ENCODE measurements around the gene IGF1R. TPM values are rescaled to one million over a fixed set of nuclear protein-coding genes. Genes with fewer than 3 reads are reported as not detected.

The IGF1R gene
- total and polyA plus RNA-seq, 2 of the 13 experiments (the other 11 are each of a cell fraction or from before 2014, with no cell fraction given), result 15.9 to 18.4 TPM

- TF ChIP-seq PRDM15 (CRISPR knock-in tag; IDR thresholded peaks at IDR 0.05) (no peak), HNRNPL (IDR thresholded peaks at IDR 0.05; ENCODE audit: low read depth, low read length) (peak; percentile 60; the same call in 1 of the 2 replicates), PBX2 (CRISPR knock-in tag; IDR thresholded peaks at IDR 0.05) (no peak), SP5 (CRISPR knock-in tag; IDR thresholded peaks at IDR 0.05; ENCODE audit: borderline replicate concordance, low read depth) (no peak), ZBTB10 (CRISPR knock-in tag; IDR thresholded peaks at IDR 0.05; ENCODE audit: borderline replicate concordance) (peak; percentile 97; the same call in 1 of the 2 replicates), SNRNP70 (IDR thresholded peaks at IDR 0.05; ENCODE audit: low read depth, low read length) (no peak), HNF4A (CRISPR knock-in tag; IDR thresholded peaks at IDR 0.05) (peak; percentile 80), HOMEZ (CRISPR knock-in tag; IDR thresholded peaks at IDR 0.05; ENCODE audit: low read depth) (peak; percentile 47; the same call in 1 of the 2 replicates), TAF1 (CRISPR knock-in tag; IDR thresholded peaks at IDR 0.05) (no peak), SIX4 (CRISPR knock-in tag; IDR thresholded peaks at IDR 0.05) (no peak), FOXP1 (IDR thresholded peaks at IDR 0.05) (no peak), FOXP1 (CRISPR knock-in tag; IDR thresholded peaks at IDR 0.05) (peak; percentile 30; the same call in 1 of the 2 replicates), ARID5B (CRISPR knock-in tag; IDR thresholded peaks at IDR 0.05) (peak; percentile 53), ZNF75D (CRISPR knock-in tag; IDR thresholded peaks at IDR 0.05; ENCODE audit: borderline replicate concordance) (no peak), JDP2 (CRISPR knock-in tag; IDR thresholded peaks at IDR 0.05; ENCODE audit: borderline replicate concordance) (no peak), AGO2 (optimal IDR thresholded peaks at IDR 0.05; ENCODE audit: low read depth, low read length) (no peak), GABPB1 (CRISPR knock-in tag; IDR thresholded peaks at IDR 0.05) (0 out of 2 replicates have a peak, but pooled peaks have one; percentile 30), RARA (CRISPR knock-in tag; IDR thresholded peaks at IDR 0.05) (peak; percentile 32; the same call in 1 of the 2 replicates)
Observed at GRCh38 chr15:98663606-98664005, 15.3 kb downstream of the IGF1R start (continued).
